Activated CD4-positive, alpha-beta T cell treated with anti-CD3 and anti-CD28 coated beads for 48 hours (primary cell): ENCODE results near the gene PTMA.
"Not testable (repeated sequence)": the region's sequence is repeated elsewhere in the genome, so short reads cannot be mapped to it uniquely, and the experiment has no call there.

Experiments
- DNase-seq: peaks from one replicate; pipeline ENCODE4 v3.0.0-alpha.2; 2020

PTMA gene, protein sequence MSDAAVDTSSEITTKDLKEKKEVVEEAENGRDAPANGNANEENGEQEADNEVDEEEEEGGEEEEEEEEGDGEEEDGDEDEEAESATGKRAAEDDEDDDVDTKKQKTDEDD

GRCh38 chr2:231707927-231708772 is at the start of gene PTMA:
PTMA (plus strand) TSS chr2:231708525; CDS start chr2:231708707, 182 bp downstream.
- DNase-seq, result peak; percentile 100

DNA sequence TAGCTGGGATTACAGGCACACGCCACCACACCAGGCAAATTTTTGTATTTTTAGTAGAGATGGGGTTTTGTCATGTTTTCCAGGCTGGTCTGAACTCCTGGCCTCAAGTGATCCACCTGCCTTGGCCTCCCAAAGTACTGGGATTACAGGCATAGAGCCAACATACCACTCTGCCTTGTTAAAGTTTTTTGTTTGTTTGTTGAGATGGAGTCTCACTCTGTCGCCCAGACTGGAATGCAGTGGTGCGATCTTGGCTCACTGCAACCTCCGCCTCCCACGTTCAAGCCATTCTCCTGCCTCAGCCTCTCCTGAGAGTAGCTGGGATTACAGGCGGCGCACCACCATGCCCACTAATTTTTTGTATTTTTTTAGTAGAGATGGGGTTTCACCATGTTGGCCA is 48.3 kb upstream of the PTMA start:
- DNase-seq, result not testable (repeated sequence)

GRCh38 chr2:231660860-231661259 is 47.5 kb upstream of the PTMA start:
- DNase-seq, result no peak

DNA sequence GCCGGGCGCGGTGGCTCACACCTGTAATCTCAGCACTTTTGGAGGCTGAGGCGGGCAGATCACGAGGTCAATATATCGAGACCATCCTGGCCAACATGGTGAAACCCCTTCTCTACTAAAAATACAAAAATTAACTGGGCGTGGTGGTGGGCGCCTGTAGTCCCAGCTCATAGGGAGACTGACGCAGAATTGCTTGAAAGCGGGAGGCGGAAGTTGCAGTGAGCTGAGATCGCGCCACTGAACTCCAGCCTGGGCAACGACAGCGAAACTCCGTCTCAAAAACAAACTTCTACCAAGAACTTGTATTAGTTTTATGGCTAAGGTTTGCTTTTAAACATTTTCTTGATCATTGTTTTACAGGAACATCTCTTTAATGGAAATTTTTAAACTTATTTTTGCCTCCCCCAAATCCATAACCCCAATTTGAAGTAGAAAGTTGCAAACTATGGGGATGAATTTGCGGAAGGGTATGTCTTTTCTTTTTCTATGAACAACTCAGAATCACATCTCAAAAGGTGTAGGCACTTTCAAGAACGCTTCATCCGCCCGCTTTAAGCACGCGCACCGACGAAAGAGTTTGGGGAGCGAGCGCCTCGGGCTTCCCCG is 46.8 kb upstream of the PTMA start:
- DNase-seq, result no peak

DNA sequence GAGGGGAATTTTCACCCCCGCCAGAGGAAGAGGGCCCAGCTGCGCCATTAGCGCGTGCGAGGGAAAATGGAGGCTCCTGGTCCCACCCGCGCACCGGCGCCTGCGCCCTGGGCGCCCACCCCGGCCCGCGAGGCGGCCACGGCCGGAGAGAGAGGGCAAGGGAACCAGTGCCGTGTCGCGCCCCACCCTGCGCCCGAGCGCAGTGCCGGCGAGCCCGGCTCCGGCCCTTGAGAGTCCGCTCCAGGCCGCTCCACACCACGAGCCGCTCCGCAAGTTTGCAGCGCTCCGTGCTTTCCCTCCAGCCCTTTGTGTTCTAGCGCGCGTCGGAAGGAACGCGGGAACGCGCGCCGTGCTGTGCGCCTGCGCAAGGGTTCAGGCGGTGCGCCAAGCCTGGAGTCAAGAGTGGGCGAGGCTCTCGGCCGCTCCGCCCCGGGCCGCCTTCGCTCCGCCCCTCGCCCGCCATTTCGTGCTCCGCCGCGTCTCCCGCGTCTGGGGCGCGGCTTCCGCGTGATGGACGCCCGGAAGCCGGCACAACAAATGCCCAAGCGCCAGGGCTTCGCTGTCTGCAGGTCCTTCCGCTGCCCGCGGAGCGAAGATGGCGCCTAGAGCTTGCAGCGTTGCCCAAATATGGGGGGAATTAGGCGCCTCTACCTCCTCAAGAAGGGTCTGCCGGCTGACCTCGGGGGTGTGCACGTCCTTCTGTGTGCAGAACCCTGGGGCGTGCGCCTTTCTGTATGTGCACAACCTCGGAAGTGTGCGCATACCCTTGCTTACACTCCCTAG is 46.1 kb upstream of the PTMA start:
- DNase-seq, result peak; percentile 97

DNA sequence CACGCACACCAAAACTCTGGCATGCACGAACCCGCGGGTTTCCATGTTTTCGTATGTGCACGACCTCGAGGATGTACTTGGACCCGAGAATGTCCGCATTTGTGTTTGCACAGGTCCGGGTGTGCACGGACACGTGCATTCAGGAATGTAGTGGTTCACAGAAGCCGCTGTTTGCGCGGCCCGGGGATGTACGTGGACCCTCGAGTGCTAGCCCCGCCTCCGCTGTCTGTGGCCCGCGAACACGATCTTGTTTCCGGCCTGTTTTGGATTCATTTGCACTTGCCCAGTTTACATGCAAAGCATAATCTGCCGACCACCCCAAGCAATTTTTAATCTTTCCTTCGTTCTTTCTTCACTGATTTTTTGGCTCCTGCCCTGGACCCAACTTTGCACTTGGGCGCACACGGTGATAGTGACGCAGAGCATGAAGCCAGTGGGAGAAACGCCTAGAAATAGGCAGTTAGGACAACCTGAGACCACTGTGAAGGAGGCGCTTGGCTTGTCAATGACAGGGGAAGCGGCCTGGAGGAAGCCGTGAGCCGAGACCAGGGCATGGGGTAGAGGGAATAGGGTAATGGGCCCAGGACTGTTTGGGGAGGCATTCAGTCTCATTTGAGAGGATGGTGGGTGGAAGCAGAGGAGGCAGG is 45.4 kb upstream of the PTMA start:
- no peak for DNase-seq

- DNase-seq, result no peak
These were observed 44.7 kb upstream of the PTMA start for GRCh38 chr2:231663458-231664212.

DNA sequence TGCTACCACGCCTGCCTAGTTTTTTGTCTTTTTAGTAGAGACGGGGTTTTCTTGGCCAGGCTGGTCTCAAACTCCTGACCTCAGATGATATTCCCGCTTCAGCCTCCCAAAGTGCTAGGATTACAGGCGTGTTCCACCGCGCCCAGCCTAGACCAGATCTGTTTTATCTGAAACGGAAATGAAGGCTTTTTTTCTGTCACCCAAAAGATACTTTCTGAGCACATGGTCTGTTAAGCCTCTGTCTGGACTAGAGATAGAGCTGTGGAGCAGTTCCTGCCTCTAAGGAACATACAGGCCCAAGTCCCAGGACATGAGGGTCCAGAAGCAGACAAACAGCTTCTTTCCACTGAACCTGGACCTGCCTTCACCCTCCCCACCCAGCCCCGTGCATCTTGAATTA is 43.6 kb upstream of the PTMA start:
- DNase-seq, result no peak

DNA sequence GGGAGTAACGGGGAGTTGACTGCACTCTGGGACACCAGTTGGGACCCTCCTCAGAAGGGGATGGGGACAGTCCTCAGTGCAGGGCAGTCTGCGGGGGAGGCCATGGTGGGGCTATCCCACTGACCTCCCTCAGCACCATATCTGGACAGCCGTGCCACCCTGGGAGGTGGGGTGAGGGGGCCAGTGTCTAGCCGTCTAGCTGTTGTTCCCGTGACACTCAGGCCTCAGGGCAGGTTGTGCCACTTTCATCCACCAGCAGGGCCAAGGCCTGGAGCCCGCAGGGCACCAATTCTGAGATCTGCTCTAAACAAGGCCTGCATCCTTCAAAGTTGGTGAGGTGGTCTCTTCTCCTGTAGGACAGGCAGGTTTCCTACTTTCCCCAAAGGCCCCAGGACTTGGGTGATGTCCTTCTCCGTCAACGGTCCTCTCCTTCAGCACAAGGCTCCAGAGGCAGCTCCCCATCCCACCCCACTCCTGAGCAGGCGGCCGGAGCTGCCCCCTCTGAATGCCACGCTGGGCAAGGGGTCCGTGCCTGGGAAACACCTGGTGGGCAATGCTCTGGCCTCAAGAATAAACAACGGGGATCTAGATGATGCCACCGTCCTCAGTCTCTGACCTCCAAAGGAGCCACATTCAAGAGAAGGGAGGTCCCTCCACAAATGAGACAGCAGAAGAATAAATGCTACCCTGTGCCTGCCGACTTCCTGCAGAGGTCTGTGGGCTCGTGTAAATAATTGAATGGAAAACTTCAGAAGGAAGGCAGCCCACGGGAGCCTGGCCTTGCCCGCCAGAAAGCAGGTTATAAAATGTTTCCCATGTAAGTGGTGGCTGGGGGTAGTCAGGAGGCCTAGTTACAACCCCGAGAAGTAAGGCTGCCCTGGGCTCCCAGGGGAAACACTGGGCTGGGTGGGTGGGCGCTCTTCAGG is 42.8 kb upstream of the PTMA start:
- DNase-seq, result no peak

GRCh38 chr2:231666171-231667095 is 41.9 kb upstream of the PTMA start:
- no peak for DNase-seq

DNA sequence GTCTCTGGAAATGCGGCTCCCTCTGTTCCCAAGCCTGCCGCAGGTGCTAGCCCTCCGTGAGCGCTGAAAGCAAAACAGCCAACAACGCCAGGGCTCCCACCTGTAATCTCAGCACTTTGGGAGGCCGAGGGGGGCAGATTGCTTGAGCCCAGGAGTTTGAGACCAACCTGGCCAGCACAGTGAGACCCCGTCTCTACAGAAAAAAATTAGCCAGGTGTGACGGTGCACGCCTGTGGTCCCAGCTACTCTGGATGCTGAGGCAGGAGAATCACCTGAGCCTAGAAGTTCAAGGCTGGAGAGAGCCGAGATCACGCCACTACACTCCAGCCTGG is 41.3 kb upstream of the PTMA start:
- no peak for DNase-seq

- DNase-seq, result no peak
These were observed 40.8 kb upstream of the PTMA start for GRCh38 chr2:231667496-231667895.

DNA sequence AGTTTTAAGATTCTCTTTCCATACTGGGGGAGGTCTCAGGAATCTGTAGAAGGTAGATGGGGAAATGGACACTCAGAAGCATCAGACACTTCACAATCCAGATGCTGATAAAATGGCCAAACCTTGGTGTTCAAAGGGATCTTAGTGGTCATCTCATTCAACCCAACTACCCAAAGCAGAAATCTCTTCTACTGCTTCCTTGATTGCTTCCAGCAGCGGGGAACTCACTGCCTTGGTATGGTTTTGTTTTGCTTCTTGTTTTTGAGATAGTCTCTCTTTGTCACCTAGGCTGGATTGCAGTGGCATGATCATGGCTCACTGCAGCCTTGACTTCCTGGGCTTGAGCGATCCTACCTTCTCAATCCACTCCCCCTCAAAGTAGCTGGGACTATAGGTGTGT is 39.3 kb upstream of the PTMA start:
- no peak for DNase-seq

- no peak for DNase-seq
These were observed 36.9 kb upstream of the PTMA start for GRCh38 chr2:231671270-231672050.

GRCh38 chr2:231672617-231673347 is 35.5 kb upstream of the PTMA start:
- peak; percentile 44 for DNase-seq

DNA sequence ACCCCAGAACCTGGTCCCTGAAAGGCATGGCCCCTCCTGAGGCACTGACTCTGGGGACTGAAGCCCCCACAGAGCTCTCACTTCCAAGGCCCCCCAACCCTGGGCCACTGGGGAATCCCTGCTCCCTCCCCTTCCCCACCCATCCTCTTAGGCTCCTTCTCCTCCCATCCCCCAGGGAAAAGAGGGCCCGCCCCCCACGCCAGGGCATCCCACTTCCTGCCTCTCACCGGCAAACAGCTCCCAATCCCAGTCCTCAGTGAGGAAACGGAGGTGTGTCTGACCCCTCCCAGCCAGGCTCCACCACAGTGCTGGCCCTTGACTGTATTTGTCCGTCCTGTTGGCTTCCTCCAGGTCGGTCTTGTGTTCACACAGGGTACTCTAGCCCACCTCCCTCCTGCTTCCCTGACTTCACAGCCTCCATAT is 35.0 kb upstream of the PTMA start:
- DNase-seq, result no peak

GRCh38 chr2:231674587-231675338 is 33.6 kb upstream of the PTMA start:
- DNase-seq, result peak; percentile 78

DNA sequence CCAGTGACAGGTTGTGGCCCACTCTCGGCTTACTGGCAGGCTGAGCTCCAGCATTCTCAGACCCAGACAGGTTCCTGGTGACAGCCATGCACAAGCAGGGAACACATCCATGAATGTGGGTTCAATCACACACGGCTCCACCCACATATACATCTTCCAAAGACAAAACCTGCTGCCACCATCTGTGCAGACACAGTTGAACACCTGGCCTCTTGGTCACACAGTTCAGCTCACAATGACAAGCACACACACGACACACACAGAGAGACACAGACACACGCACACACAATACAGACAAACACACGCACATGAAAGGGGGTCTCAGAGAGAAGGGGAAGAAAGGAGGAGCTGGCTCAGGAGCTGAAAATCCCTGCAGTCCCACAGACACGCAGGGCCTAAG is 32.1 kb upstream of the PTMA start:
- no peak for DNase-seq
